CD14-positive monocyte (primary cell): ENCODE data around the gene CSH1. TPM values are rescaled to one million over a fixed set of nuclear protein-coding genes. Genes with fewer than 3 reads are reported as not detected.

ENCODE experiments used
- DNase-seq, 3 donors: peaks; one replicate each; pipeline ENCODE4 v3.0.0-alpha.2; 2011 to 2022
- H2AFZ ChIP-seq: 2 replicates; pipeline ENCODE4 v1.6.0; 2012; ENCODE audit warnings: mild to moderate bottlenecking, low read depth, low read length, inconsistent platforms; ENCODE audit not compliant: insufficient read depth, poor library complexity, severe bottlenecking
- H3K27ac ChIP-seq, 2 donors: 1 replicate in 1 of 2; 2 replicates in 1 of 2; pipeline ENCODE4 v1.5.1; 2012 to 2013; ENCODE audit warnings: low read length in 2 of 2, control low read depth in 1 of 2, inconsistent platforms in 1 of 2, low read depth in 1 of 2, mild to moderate bottlenecking in 1 of 2
- H3K27me3 ChIP-seq, 2 donors: one replicate each; pipeline versions ENCODE4 v1.6.0 to v1.6.1; 2011 to 2013; ENCODE audit warnings: low read length in 2 of 2; ENCODE audit not compliant: control insufficient read depth in 2 of 2, insufficient read depth in 2 of 2
- H3K36me3 ChIP-seq, 2 donors: replicated peaks in 1 of 2; 1 replicate in 1 of 2; 2 replicates in 1 of 2; pipeline versions ENCODE4 v1.5.1 to v1.6.1; 2012 to 2013; ENCODE audit warnings: low read length in 2 of 2, control low read depth in 1 of 2, inconsistent platforms in 1 of 2, mild to moderate bottlenecking in 1 of 2; ENCODE audit not compliant: insufficient read depth in 2 of 2, control insufficient read depth in 1 of 2
- H3K4me1 ChIP-seq, 2 donors: 1 replicate in 1 of 2; 2 replicates in 1 of 2; pipeline versions ENCODE4 v1.5.1 to v1.6.1; 2012 to 2013; ENCODE audit warnings: low read length in 2 of 2, control low read depth in 1 of 2, inconsistent platforms in 1 of 2, mild to moderate bottlenecking in 1 of 2, moderate library complexity in 1 of 2; ENCODE audit not compliant: insufficient read depth in 2 of 2, control insufficient read depth in 1 of 2
- H3K4me2 ChIP-seq: replicated peaks from 2 replicates; pipeline ENCODE3; 2012; ENCODE audit warnings: low read length, moderate library complexity, mild to moderate bottlenecking; ENCODE audit not compliant: poor library complexity, severe bottlenecking; ENCODE audit errors: extremely low read depth
- H3K4me3 ChIP-seq, 3 experiments: fragments of 200-600 bp in 1 of 3; sonication (generic) in 1 of 3; replicated peaks in 1 of 3; 1 replicate in 2 of 3; 2 replicates in 1 of 3; pipeline ENCODE4 v1.5.1; 2011 to 2013; ENCODE audit warnings: low read length in 3 of 3, mild to moderate bottlenecking in 3 of 3, control low read depth in 2 of 3, low read depth in 2 of 3, inconsistent platforms in 1 of 3, moderate library complexity in 1 of 3
- H3K79me2 ChIP-seq: 2 replicates; pipeline ENCODE4 v1.6.0; 2012; ENCODE audit warnings: mild to moderate bottlenecking, control low read depth, inconsistent platforms, low read length, moderate library complexity; ENCODE audit not compliant: insufficient read depth
- H3K9ac ChIP-seq: 2 replicates; pipeline ENCODE4 v1.6.0; 2017; ENCODE audit warnings: low read length, mild to moderate bottlenecking; ENCODE audit not compliant: insufficient read depth, poor library complexity, severe bottlenecking
- H3K9me3 ChIP-seq, 2 donors: replicated peaks in 1 of 2; 1 replicate in 1 of 2; 2 replicates in 1 of 2; pipeline versions ENCODE4 v1.5.1 to v1.6.1; 2012 to 2013; ENCODE audit warnings: low read length in 2 of 2, control low read depth in 1 of 2; ENCODE audit not compliant: control insufficient read depth in 1 of 2, insufficient read depth in 1 of 2
- H4K20me1 ChIP-seq: 2 replicates; pipeline ENCODE4 v1.6.0; 2012; ENCODE audit warnings: mild to moderate bottlenecking, low read length, control low read depth, moderate library complexity; ENCODE audit not compliant: insufficient read depth
- H3K27ac Mint-ChIP-seq, 7 donors: one replicate each; pipeline ENCODE4 v1.8.0; 2020; ENCODE audit warnings: mild to moderate bottlenecking in 7 of 7, mixed read lengths in 7 of 7, moderate library complexity in 6 of 7, inconsistent platforms in 2 of 7
- H3K27me3 Mint-ChIP-seq, 3 donors: one replicate each; pipeline ENCODE4 v1.8.0; 2021 to 2022; ENCODE audit warnings: low read depth in 3 of 3, mild to moderate bottlenecking in 3 of 3, mixed read lengths in 3 of 3, moderate library complexity in 3 of 3, inconsistent platforms in 1 of 3
- H3K36me3 Mint-ChIP-seq, 2 donors: one replicate each; pipeline ENCODE4 v1.8.0; 2020; ENCODE audit warnings: mixed read lengths in 2 of 2, inconsistent platforms in 1 of 2, mild to moderate bottlenecking in 1 of 2
- H3K4me1 Mint-ChIP-seq: one replicate; pipeline ENCODE4 v1.8.0; 2020; ENCODE audit warnings: mild to moderate bottlenecking, mixed read lengths
- H3K4me3 Mint-ChIP-seq, 2 donors: one replicate each; pipeline ENCODE4 v1.8.0; 2020; ENCODE audit warnings: mild to moderate bottlenecking in 2 of 2, mixed read lengths in 2 of 2, moderate library complexity in 1 of 2
- H3K9me3 Mint-ChIP-seq, 7 donors: one replicate each; pipeline ENCODE4 v1.8.0; 2020 to 2022; ENCODE audit warnings: mixed read lengths in 7 of 7, mild to moderate bottlenecking in 6 of 7, moderate library complexity in 6 of 7, inconsistent platforms in 2 of 7
- CTCF ChIP-seq: fragments of 200-600 bp; IDR thresholded peaks from one replicate; pipeline ENCODE4 v1.8.0; 2022; ENCODE audit warnings: antibody characterized with exemption, mild to moderate bottlenecking
- WGBS: methylation state at CpG from one replicate; pipeline ENCODE4 v1.1.5; 2013; ENCODE audit warnings: missing lambda C conversion rate; ENCODE audit not compliant: insufficient coverage; 5-methylcytosine and 5-hydroxymethylcytosine counted together
- intact Hi-C, 2 donors: fragments of 100-400 bp; cut with micrococcal nuclease; formaldehyde crosslinking; loops; one replicate each; pipeline versions ENCODE4 v1.15.0 to v1.15.1; 2023
- polyA plus RNA-seq, 3 donors: library from polyadenylated mRNA; depleted of rRNA in 1 of 3; unstranded in 2 of 3; stranded (reverse) in 1 of 3; fragments of 300-500 nt in 2 of 3; fragments of >200 nt in 1 of 3; fragmentation: Illumina TruSeq in 2 of 3; gene quantifications; 1 replicate in 2 of 3; 2 replicates in 1 of 3; pipeline ENCODE4 v1.2.3, GENCODE V29; 2012 to 2021

Gene CSH1
- polyA plus RNA-seq, 3 donors, result not detected

GRCh38 chr17:63944736-63945499 is 48.5 kb upstream of the CSH1 start:
- H3K4me1 ChIP-seq, result peaks cover 9 to 10% of the 10 kb centered on the region in 2 donors
- peak overlapping the region in 1 of 7 donors; percentile 50 for H3K27ac Mint-ChIP-seq
- intact Hi-C loops, result loop anchor here in 1 of 2 donors (5.0 kb wide), 1 partner anchor 43 kb away; no protein-coding TSS in a partner anchor

GRCh38 chr17:63943745-63944144 is 47.4 kb upstream of the CSH1 start:
- Histone ChIP-seq H3K4me2 (no peak overlapping the region), H3K27me3 (no peaks in the 10 kb centered on the region), H3K9ac (no peak overlapping the region), H3K36me3 (no peaks in the 10 kb centered on the region), H3K27ac (no peak overlapping the region), H3K79me2 (no peaks in the 10 kb centered on the region), H2AFZ (no peak overlapping the region), H3K9me3 (no peaks in the 10 kb centered on the region), H3K4me1 (peaks cover 9 to 10% of the 10 kb centered on the region in 2 donors), H3K4me3 (no peak overlapping the region), H4K20me1 (no peaks in the 10 kb centered on the region)
- H3K27ac Mint-ChIP-seq, result peak overlapping the region in 1 of 7 donors; percentile 75
- H3K9me3 Mint-ChIP-seq, result peaks cover 0 to 1% (median 0%) of the 10 kb centered on the region in 7 donors
- H3K36me3 Mint-ChIP-seq, result no peaks in the 10 kb centered on the region
- 86% methylated on average over 3 of the region's 9 CpGs for WGBS
- no peak overlapping the region for H3K4me3 Mint-ChIP-seq
- DNase-seq, result no peak
- peaks cover 8% of the 10 kb centered on the region for H3K4me1 Mint-ChIP-seq
- peak; percentile 42 for TF ChIP-seq CTCF
- intact Hi-C loops, result no loop called here
- H3K27me3 Mint-ChIP-seq, result peaks cover 0 to 3% (median 2%) of the 10 kb centered on the region in 3 donors

More at GRCh38 chr17:63944736-63945499, 48.5 kb upstream of the CSH1 start:
- Mint-ChIP-seq H3K9me3 (peaks cover 0 to 1% (median 0%) of the 10 kb centered on the region in 7 donors), H3K27me3 (peaks cover 0 to 4% (median 3%) of the 10 kb centered on the region in 3 donors), H3K4me1 (peaks cover 6% of the 10 kb centered on the region), H3K4me3 (no peak overlapping the region), H3K36me3 (no peaks in the 10 kb centered on the region)
- Histone ChIP-seq H3K79me2 (no peaks in the 10 kb centered on the region), H3K9ac (no peak overlapping the region), H3K27me3 (no peaks in the 10 kb centered on the region), H3K4me2 (no peak overlapping the region), H3K4me3 (no peak overlapping the region), H3K9me3 (no peaks in the 10 kb centered on the region), H2AFZ (no peak overlapping the region), H3K27ac (no peak overlapping the region), H4K20me1 (no peaks in the 10 kb centered on the region), H3K36me3 (no peaks in the 10 kb centered on the region)
- no peak for DNase-seq
- TF ChIP-seq CTCF, result no peak
- 94% methylated on average over 18 of the region's 24 CpGs for WGBS
